ENCODE measurements around the gene CACNA2D2.

DNA sequence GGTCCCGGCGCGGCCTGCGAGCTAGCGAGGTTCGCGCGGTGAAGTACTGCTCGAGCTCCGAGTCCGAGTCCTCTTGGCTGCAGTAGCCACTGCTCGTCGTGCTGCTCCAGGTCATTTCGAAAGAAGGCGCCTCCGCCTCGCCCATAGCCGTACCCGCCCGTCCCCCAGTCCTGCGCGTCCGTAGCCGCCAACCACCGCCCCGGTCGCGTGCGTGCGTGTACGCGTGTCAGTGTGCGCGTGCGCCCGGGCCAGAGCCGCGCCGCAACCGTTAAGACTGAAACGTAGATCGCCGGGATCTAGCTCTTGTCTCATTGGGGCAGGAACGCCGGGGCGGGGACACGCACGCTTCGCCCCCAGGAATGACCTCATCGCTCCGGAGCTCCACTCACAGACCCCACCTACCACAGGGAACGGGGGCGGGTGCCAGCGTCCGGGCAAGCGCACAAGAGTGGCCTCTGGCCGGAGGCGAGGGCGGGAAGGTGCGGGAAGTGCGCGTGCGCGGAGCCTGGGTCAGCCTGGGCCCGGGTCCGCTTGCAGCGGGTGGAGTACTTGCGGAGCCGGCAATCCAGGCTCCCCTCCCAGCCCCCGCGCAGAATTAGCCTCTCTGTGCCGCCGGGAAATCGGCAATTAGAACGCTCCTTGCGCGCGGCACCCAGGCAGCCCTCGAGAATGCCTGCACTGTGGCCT, 166.1 kb downstream of the CACNA2D2 start:
- TF ChIP-seq, protein P1, sequence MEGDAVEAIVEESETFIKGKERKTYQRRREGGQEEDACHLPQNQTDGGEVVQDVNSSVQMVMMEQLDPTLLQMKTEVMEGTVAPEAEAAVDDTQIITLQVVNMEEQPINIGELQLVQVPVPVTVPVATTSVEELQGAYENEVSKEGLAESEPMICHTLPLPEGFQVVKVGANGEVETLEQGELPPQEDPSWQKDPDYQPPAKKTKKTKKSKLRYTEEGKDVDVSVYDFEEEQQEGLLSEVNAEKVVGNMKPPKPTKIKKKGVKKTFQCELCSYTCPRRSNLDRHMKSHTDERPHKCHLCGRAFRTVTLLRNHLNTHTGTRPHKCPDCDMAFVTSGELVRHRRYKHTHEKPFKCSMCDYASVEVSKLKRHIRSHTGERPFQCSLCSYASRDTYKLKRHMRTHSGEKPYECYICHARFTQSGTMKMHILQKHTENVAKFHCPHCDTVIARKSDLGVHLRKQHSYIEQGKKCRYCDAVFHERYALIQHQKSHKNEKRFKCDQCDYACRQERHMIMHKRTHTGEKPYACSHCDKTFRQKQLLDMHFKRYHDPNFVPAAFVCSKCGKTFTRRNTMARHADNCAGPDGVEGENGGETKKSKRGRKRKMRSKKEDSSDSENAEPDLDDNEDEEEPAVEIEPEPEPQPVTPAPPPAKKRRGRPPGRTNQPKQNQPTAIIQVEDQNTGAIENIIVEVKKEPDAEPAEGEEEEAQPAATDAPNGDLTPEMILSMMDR (IDR thresholded peaks at IDR 0.05; ENCODE audit: low read length), result no peak
- TF ChIP-seq EZH2 (optimal IDR thresholded peaks at IDR 0.05; ENCODE audit: low read depth, low read length), result no peak
